CD8-positive, alpha-beta memory T cell (primary cell): ENCODE measurements around the gene NPAS2. TPM values are rescaled to one million over a fixed set of nuclear protein-coding genes. Genes with fewer than 3 reads are reported as not detected.

Experiments
- CTCF ChIA-PET: fragments of 350-600 bp; sonication (Branson Sonifier 250); formaldehyde crosslinking; loops from one replicate; lab custom pipeline; 2021; ENCODE audit warnings: antibody characterized with exemption; lab: Charles Lee
- POLR2A ChIA-PET: fragments of 350-600 bp; sonication (Branson Sonifier 250); formaldehyde crosslinking; loops from one replicate; lab custom pipeline; 2021; ENCODE audit warnings: antibody characterized with exemption; lab: Charles Lee
- DNase-seq, 5 donors: peaks; one replicate each; pipeline versions ENCODE4 v3.0.0 to v3.0.0-alpha.2; 2020 to 2022; ENCODE audit warnings: mixed read lengths in 1 of 5
- H3K27ac ChIP-seq: one replicate; pipeline ENCODE4 v1.7.0; 2013; ENCODE audit warnings: low read depth, mild to moderate bottlenecking, low read length, moderate library complexity
- H3K27me3 ChIP-seq: 2 replicates; pipeline ENCODE4 v1.7.0; 2013; ENCODE audit warnings: low read length, mild to moderate bottlenecking; ENCODE audit not compliant: insufficient read depth, poor library complexity, severe bottlenecking
- H3K36me3 ChIP-seq: 2 replicates; pipeline ENCODE4 v1.7.0; 2013; ENCODE audit warnings: mild to moderate bottlenecking, low read length, moderate library complexity; ENCODE audit not compliant: insufficient read depth
- H3K4me1 ChIP-seq: 2 replicates; pipeline ENCODE4 v1.7.0; 2013; ENCODE audit warnings: mild to moderate bottlenecking, low read length, moderate library complexity; ENCODE audit not compliant: insufficient read depth
- H3K4me3 ChIP-seq: 2 replicates; pipeline ENCODE4 v1.7.0; 2013; ENCODE audit warnings: mild to moderate bottlenecking, low read length
- H3K9me3 ChIP-seq: 2 replicates; pipeline ENCODE4 v1.7.0; 2013; ENCODE audit warnings: mild to moderate bottlenecking, low read length
- H3K27ac Mint-ChIP-seq, 8 donors: one replicate each; pipeline ENCODE4 v1.8.0; 2020 to 2021; ENCODE audit warnings: mixed read lengths in 8 of 8, mild to moderate bottlenecking in 6 of 8, inconsistent platforms in 3 of 8, moderate library complexity in 3 of 8
- H3K27me3 Mint-ChIP-seq, 2 donors: one replicate each; pipeline ENCODE4 v1.8.0; 2020 to 2021; ENCODE audit warnings: mixed read lengths in 2 of 2, mild to moderate bottlenecking in 1 of 2, moderate library complexity in 1 of 2
- H3K36me3 Mint-ChIP-seq, 3 donors: one replicate each; pipeline ENCODE4 v1.8.0; 2020 to 2021; ENCODE audit warnings: mixed read lengths in 3 of 3, inconsistent platforms in 1 of 3, mild to moderate bottlenecking in 1 of 3
- H3K4me1 Mint-ChIP-seq, 3 donors: one replicate each; pipeline ENCODE4 v1.8.0; 2020 to 2021; ENCODE audit warnings: mixed read lengths in 3 of 3, inconsistent platforms in 1 of 3, mild to moderate bottlenecking in 1 of 3
- H3K4me3 Mint-ChIP-seq, 7 donors: one replicate each; pipeline ENCODE4 v1.8.0; 2020 to 2021; ENCODE audit warnings: mixed read lengths in 7 of 7, mild to moderate bottlenecking in 6 of 7, moderate library complexity in 4 of 7, inconsistent platforms in 2 of 7
- H3K9me3 Mint-ChIP-seq, 5 donors: one replicate each; pipeline ENCODE4 v1.8.0; 2020 to 2022; ENCODE audit warnings: mixed read lengths in 5 of 5, mild to moderate bottlenecking in 3 of 5, moderate library complexity in 2 of 5, inconsistent platforms in 1 of 5
- polyA plus RNA-seq: library from polyadenylated mRNA; unstranded; fragments of 300-500 nt; fragmentation: Illumina TruSeq; gene quantifications from one replicate; pipeline ENCODE4 v1.2.3, GENCODE V29; 2021
- total RNA-seq, 2 experiments: library from RNA; stranded (reverse); gene quantifications; one replicate each; pipeline ENCODE4 v1.2.3, GENCODE V29; 2021

The NPAS2 gene
- total and polyA plus RNA-seq, 3 experiments from 2014 or later = 0.75 to 1.8 (median 1.1) TPM

DNA sequence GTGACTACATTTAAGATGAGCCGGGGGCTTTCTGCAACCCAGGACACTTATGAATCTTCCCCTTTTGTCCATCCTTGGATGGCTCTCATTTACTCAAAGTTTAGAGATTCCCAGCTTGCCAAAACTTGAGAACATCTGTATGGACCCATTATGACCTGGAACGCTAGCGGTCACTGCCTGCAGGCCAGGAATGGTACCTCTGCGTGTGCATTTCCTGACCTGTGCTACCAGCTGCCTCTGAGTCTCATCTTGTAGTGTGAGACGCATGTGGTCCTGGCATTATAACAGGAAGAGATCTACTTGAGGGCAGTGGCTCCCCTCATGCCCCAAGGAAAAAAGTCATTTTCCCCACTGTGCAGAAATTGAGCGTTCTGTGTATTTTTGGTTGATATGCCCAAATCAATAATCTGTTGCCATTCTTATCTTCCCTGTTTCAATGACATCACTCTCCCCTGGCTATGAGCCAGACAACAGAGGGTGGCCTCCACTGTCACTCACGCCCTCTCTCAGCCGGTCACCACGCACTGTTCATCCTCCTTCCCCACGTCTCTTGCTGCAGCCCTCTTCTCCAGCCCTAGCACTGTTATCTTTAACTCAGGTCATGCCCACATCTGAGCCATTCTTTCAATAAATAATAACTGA lies 28.5 kb upstream of the NPAS2 start:
- no peak for DNase-seq
- no peak overlapping the region for H3K27ac Mint-ChIP-seq
- Histone ChIP-seq H3K4me3 (no peak overlapping the region), H3K4me1 (no peaks in the 10 kb centered on the region), H3K27ac (no peak overlapping the region), H3K36me3 (no peaks in the 10 kb centered on the region), H3K9me3 (no peaks in the 10 kb centered on the region), H3K27me3 (no peaks in the 10 kb centered on the region)
- peaks cover 10 to 13% of the 10 kb centered on the region in 2 donors for H3K27me3 Mint-ChIP-seq
- peaks cover 0 to 3% (median 0%) of the 10 kb centered on the region in 3 donors for H3K4me1 Mint-ChIP-seq
- H3K4me3 Mint-ChIP-seq = no peak overlapping the region
- H3K36me3 Mint-ChIP-seq = no peaks in the 10 kb centered on the region
- H3K9me3 Mint-ChIP-seq = peaks cover 0 to 2% (median 0%) of the 10 kb centered on the region in 5 donors
- CTCF ChIA-PET = no interaction called here
- POLR2A ChIA-PET = no interaction called here

DNA sequence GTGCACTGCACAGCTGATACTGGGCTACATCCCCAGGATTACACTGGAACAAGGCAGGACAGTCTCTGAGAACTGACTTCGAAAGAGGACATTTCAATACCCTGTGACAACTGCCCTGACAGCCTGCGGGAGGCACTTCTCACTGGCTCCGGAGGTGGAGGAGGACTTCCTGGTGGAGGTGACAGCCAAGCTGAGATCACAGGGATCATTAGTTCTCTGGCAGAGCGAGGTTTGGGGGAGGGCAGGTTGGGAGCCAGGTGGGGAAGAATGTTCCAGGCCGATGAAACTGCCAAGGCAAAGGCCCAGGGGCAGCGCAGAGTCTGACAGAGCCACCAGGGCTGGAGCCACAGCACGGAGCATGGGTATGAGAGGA lies 28.0 kb upstream of the NPAS2 start:
- Mint-ChIP-seq H3K27ac (no peak overlapping the region), H3K27me3 (peaks cover 10 to 18% of the 10 kb centered on the region in 2 donors), H3K9me3 (peaks cover 0 to 3% (median 0%) of the 10 kb centered on the region in 5 donors), H3K4me1 (peaks cover 0 to 3% (median 0%) of the 10 kb centered on the region in 3 donors), H3K4me3 (no peak overlapping the region), H3K36me3 (no peaks in the 10 kb centered on the region)
- Histone ChIP-seq H3K4me3 (no peak overlapping the region), H3K4me1 (no peaks in the 10 kb centered on the region), H3K27ac (no peak overlapping the region), H3K27me3 (no peaks in the 10 kb centered on the region), H3K9me3 (no peaks in the 10 kb centered on the region), H3K36me3 (no peaks in the 10 kb centered on the region)
- CTCF ChIA-PET = no interaction called here
- no peak for DNase-seq
- POLR2A ChIA-PET = no interaction called here

DNA sequence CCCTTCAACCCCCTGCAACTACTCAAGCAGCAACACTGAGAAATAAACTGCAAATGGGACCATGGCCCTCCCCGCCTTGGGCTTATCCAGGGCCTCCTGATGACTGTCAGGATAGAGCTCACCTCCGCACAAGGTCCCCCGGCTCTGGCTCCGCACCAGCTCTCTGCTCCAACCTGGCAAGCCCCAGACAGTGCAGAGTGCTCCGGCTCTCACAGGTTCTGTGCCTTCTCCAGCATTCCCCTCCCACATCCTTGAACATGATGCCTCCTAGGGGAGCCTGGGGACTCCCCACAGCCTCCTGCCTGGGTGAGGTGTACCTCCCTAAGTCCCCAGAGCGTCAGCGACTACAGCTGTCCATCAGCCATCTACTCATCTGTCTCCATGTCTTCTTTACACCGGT lies 26.7 kb upstream of the NPAS2 start:
- CTCF ChIA-PET = interaction anchor here (1.2 kb wide), 1 partner anchor 28 kb away, joined by 3 read pairs; no protein-coding TSS in a partner anchor

DNA sequence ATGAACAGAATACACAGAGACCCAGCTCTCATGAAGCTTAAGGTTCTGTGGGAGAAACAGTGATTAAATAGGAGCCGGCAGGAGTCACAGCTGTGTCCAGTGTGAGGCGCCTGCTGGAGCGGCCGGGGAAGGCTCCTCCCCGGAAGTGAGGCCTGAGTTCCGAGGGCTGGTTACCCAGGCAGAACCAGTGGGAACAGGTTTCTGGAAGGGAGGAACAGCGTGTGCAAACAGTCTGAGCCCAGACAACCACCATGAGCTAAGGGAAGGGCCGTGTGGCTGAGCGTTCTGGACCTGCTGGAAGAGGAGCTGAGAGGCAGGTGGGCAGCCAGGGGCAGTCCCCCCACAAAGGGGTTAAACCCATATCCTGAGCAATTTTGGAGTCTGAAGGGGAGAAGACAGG lies 26.0 kb upstream of the NPAS2 start:
- Mint-ChIP-seq H3K4me3 (no peak overlapping the region), H3K9me3 (peaks cover 0 to 3% (median 0%) of the 10 kb centered on the region in 5 donors), H3K4me1 (no peaks in the 10 kb centered on the region), H3K36me3 (no peaks in the 10 kb centered on the region), H3K27me3 (peaks cover 10 to 25% of the 10 kb centered on the region in 2 donors), H3K27ac (no peak overlapping the region)
- Histone ChIP-seq H3K27ac (no peak overlapping the region), H3K27me3 (no peaks in the 10 kb centered on the region), H3K9me3 (no peaks in the 10 kb centered on the region), H3K36me3 (no peaks in the 10 kb centered on the region), H3K4me3 (no peak overlapping the region), H3K4me1 (no peaks in the 10 kb centered on the region)
- POLR2A ChIA-PET = no interaction called here
- CTCF ChIA-PET = interaction anchor here (1.2 kb wide), 1 partner anchor 27 kb away, joined by 3 read pairs; no protein-coding TSS in a partner anchor
- DNase-seq = no peak

More for the DNA sequence above, 26.7 kb upstream of the NPAS2 start:
- Histone ChIP-seq H3K4me3 (no peak overlapping the region), H3K27me3 (no peaks in the 10 kb centered on the region), H3K36me3 (no peaks in the 10 kb centered on the region), H3K4me1 (no peaks in the 10 kb centered on the region), H3K27ac (no peak overlapping the region), H3K9me3 (no peaks in the 10 kb centered on the region)
- Mint-ChIP-seq H3K4me3 (no peak overlapping the region), H3K27ac (no peak overlapping the region), H3K4me1 (peaks cover 0 to 3% (median 0%) of the 10 kb centered on the region in 3 donors), H3K9me3 (peaks cover 0 to 3% (median 0%) of the 10 kb centered on the region in 5 donors), H3K27me3 (peaks cover 10 to 22% of the 10 kb centered on the region in 2 donors), H3K36me3 (no peaks in the 10 kb centered on the region)
- POLR2A ChIA-PET = no interaction called here
- no peak for DNase-seq

DNA sequence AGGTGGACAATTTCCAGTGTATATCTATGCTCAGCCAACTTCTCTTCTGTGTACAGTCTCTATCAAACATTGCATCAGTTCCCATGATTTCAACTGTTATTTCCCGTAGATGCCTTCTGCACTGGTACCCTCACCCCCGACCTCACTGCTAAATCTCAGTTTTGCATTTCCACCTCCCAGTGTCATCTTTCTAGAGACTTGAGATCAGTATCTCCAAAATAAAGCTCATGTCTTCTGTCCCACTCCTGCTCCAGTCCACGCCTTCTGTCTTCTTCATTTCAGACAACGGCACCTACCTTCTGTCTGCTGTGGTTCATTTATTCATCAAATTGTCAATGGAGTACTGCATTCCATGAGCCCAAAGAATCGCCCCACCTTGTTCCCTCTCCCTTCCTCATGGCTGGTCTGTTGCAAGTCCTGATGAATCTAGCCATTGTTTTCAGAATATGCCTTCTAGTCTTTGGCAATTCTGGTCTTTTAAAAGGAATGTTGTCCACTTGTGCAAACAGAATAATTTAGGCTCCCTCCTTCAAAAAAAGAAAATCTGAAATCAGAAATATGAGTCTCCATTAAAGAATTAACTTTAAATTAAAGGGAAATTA lies 23.3 kb upstream of the NPAS2 start:
- Mint-ChIP-seq H3K9me3 (peaks cover 0 to 3% (median 0%) of the 10 kb centered on the region in 5 donors), H3K4me3 (no peak overlapping the region), H3K36me3 (no peaks in the 10 kb centered on the region), H3K4me1 (no peaks in the 10 kb centered on the region), H3K27me3 (peaks cover 13 to 25% of the 10 kb centered on the region in 2 donors), H3K27ac (no peak overlapping the region)
- no peaks in the 10 kb centered on the region for H3K36me3 ChIP-seq
- no peak overlapping the region for H3K4me3 ChIP-seq
- ChIA-PET CTCF (no interaction called here), POLR2A (no interaction called here)
- no peak overlapping the region for H3K27ac ChIP-seq
- no peak for DNase-seq
- H3K9me3 ChIP-seq = no peaks in the 10 kb centered on the region
- H3K4me1 ChIP-seq = no peaks in the 10 kb centered on the region
- no peaks in the 10 kb centered on the region for H3K27me3 ChIP-seq

DNA sequence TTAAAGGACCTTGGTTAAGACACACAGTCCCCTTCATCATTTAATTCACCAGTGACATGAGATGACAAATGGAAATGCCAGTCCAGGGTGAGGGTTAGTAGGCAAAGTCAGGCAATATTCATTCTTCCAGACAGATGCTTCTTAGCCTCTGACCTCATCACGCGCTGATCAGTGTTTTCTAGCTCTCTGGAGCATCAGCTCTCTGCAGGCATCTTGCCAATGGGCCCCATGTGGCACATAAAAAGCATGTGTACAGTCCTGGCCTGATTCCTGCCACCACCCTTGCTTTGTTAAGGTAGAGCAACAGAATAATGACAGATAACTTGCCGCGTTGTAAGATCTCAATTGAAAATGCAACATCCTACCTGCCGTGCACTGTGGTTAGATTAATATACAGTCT lies 20.3 kb upstream of the NPAS2 start:
- H3K4me1 Mint-ChIP-seq = no peaks in the 10 kb centered on the region
- POLR2A ChIA-PET = no interaction called here
- H3K27me3 Mint-ChIP-seq = peaks cover 6 to 22% of the 10 kb centered on the region in 2 donors
- H3K36me3 Mint-ChIP-seq = no peaks in the 10 kb centered on the region
- Histone ChIP-seq H3K4me3 (no peak overlapping the region), H3K36me3 (no peaks in the 10 kb centered on the region), H3K4me1 (no peaks in the 10 kb centered on the region), H3K27ac (no peak overlapping the region), H3K27me3 (no peaks in the 10 kb centered on the region), H3K9me3 (no peaks in the 10 kb centered on the region)
- no peak overlapping the region for H3K4me3 Mint-ChIP-seq
- H3K9me3 Mint-ChIP-seq = peaks cover 0 to 3% (median 0%) of the 10 kb centered on the region in 5 donors
- CTCF ChIA-PET = no interaction called here
- DNase-seq = no peak
- H3K27ac Mint-ChIP-seq = no peak overlapping the region

DNA sequence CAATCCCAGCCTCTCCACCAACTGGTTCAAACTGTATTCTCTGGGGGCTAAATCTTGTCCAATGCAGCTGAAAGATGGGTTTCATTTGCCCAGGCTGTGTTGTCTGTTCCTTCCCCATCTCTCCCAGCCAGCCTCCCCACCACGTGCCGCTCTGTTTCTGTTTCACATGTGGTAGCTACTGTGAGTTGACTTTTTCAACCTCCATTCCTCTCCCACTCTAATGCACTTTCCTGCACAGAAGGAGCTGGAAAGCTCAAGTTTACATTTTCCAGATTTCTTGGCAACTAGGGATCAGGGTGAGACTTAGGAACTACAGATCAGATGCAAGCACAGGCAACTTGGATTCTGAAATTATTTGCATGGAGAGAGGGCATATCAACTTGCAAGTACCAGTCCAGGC lies 19.0 kb upstream of the NPAS2 start:
- Histone ChIP-seq H3K36me3 (no peaks in the 10 kb centered on the region), H3K27me3 (no peaks in the 10 kb centered on the region), H3K4me1 (no peaks in the 10 kb centered on the region), H3K27ac (no peak overlapping the region), H3K4me3 (no peak overlapping the region), H3K9me3 (no peaks in the 10 kb centered on the region)
- no peak for DNase-seq
- Mint-ChIP-seq H3K4me3 (no peak overlapping the region), H3K9me3 (peaks cover 0 to 2% (median 0%) of the 10 kb centered on the region in 5 donors), H3K27ac (no peak overlapping the region), H3K36me3 (no peaks in the 10 kb centered on the region), H3K4me1 (no peaks in the 10 kb centered on the region), H3K27me3 (peaks cover 6 to 18% of the 10 kb centered on the region in 2 donors)
- POLR2A ChIA-PET = no interaction called here
- CTCF ChIA-PET = interaction anchor here (1.0 kb wide), 1 partner anchor 541 kb away, joined by 3 read pairs; no protein-coding TSS in a partner anchor

DNA sequence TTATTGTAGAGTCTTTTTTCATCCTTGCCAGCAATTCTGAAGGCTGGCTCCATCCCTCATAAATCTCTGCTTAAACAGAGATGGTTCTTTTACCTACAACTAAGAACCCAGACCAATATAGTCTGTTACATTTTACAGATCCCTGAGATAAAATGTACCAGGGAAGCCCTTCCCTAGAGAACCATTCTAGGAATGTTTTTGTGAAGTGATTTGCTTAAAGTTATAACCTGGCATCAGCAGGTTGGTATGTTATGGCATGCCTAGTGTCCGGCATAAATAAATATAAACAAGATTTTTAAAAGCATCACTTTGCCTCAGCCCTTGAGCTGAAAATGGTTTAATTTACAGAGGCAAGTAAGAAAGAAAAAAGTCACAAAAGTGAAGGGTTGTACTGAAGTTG lies 18.5 kb upstream of the NPAS2 start:
- ChIA-PET POLR2A (no interaction called here), CTCF (interaction anchor here (1.0 kb wide), 1 partner anchor 541 kb away, joined by 3 read pairs; no protein-coding TSS in a partner anchor)
- H3K36me3 Mint-ChIP-seq = no peaks in the 10 kb centered on the region
- H3K9me3 Mint-ChIP-seq = peaks cover 0 to 1% (median 0%) of the 10 kb centered on the region in 5 donors
- Histone ChIP-seq H3K4me1 (no peaks in the 10 kb centered on the region), H3K4me3 (no peak overlapping the region), H3K27ac (no peak overlapping the region), H3K36me3 (no peaks in the 10 kb centered on the region), H3K9me3 (no peaks in the 10 kb centered on the region), H3K27me3 (no peaks in the 10 kb centered on the region)
- no peak overlapping the region for H3K27ac Mint-ChIP-seq
- DNase-seq = no peak
- H3K4me1 Mint-ChIP-seq = no peaks in the 10 kb centered on the region
- peaks cover 6 to 16% of the 10 kb centered on the region in 2 donors for H3K27me3 Mint-ChIP-seq
- no peak overlapping the region for H3K4me3 Mint-ChIP-seq
